Panc1 (cell line): Measurements from ENCODE around the gene BACH2. TPM values are rescaled to one million over a fixed set of nuclear protein-coding genes. Genes with fewer than 3 reads are reported as not detected.

ENCODE experiments used
- ATAC-seq: fragments of 200-7000 bp; cut with Tn5 transposase; 2 replicates; pipeline ENCODE4 v1.9.1; 2020; ENCODE audit warnings: mild to moderate bottlenecking, moderate library complexity
- BruUV-seq: library from RNA; stranded (reverse); fragments of 400-500 nt; replicated peaks from 2 replicates; lab custom pipeline; 2021; lab: Mats Ljungman, UMichigan
- CTCF ChIA-PET: fragments of 300-600 bp; sonication (Branson Sonifier 250); formaldehyde crosslinking; loops from one replicate; lab custom pipeline; 2022; ENCODE audit warnings: antibody characterized with exemption; lab: Charles Lee
- POLR2A ChIA-PET: fragments of 300-600 bp; sonication (Branson Sonifier 250); formaldehyde crosslinking; loops from one replicate; lab custom pipeline; 2022; ENCODE audit warnings: antibody characterized with exemption; lab: Charles Lee
- DNase-seq: peaks from one replicate; pipeline ENCODE4 v3.0.0-alpha.2; 2010; ENCODE audit warnings: low read depth, low spot score
- H3K27ac ChIP-seq: 2 replicates; pipeline ENCODE4 v1.5.1; 2011; ENCODE audit warnings: mild to moderate bottlenecking, low read length, inconsistent platforms
- H3K27me3 ChIP-seq: fragments of 200-500 bp; sonication (Bioruptor generic); 2 replicates; pipeline ENCODE4 v1.6.0; 2014; ENCODE audit warnings: low read length, inconsistent platforms; ENCODE audit not compliant: control insufficient read depth, insufficient read depth
- H3K36me3 ChIP-seq: fragments of 200-500 bp; sonication (Bioruptor generic); 2 replicates; pipeline ENCODE4 v1.5.1; 2014; ENCODE audit warnings: inconsistent platforms, mild to moderate bottlenecking, low read length, moderate library complexity; ENCODE audit not compliant: control insufficient read depth, insufficient read depth
- H3K4me1 ChIP-seq: 2 replicates; pipeline ENCODE4 v1.5.1; 2011; ENCODE audit warnings: inconsistent platforms, mild to moderate bottlenecking, low read length, moderate library complexity; ENCODE audit not compliant: control insufficient read depth, insufficient read depth
- H3K4me3 ChIP-seq, 2 experiments: 2 replicates each; pipeline ENCODE4 v1.5.1; 2011 to 2012; ENCODE audit warnings: low read depth in 2 of 2, low read length in 2 of 2, mild to moderate bottlenecking in 2 of 2, inconsistent platforms in 1 of 2, moderate library complexity in 1 of 2
- H3K9me3 ChIP-seq: fragments of 200-500 bp; sonication (Bioruptor generic); 2 replicates; pipeline ENCODE4 v1.5.1; 2014; ENCODE audit warnings: low read depth, mild to moderate bottlenecking, inconsistent platforms, low read length, moderate library complexity; ENCODE audit not compliant: control insufficient read depth, insufficient read depth
- CTCF ChIP-seq: fragments of 450-650 bp; IDR thresholded peaks from 2 replicates; pipeline ENCODE4 v1.5.1; 2017; ENCODE audit warnings: mild to moderate bottlenecking
- POLR2AphosphoS5 ChIP-seq: IDR thresholded peaks from 2 replicates; pipeline ENCODE4 v1.6.1; 2012; ENCODE audit warnings: mild to moderate bottlenecking, low read depth, low read length, moderate library complexity
- REST ChIP-seq, 2 experiments: IDR thresholded peaks; 2 replicates each; pipeline ENCODE4 v1.6.1; 2011 to 2012; ENCODE audit warnings: low read depth in 2 of 2, control low read depth in 1 of 2, low read length in 1 of 2, mild to moderate bottlenecking in 1 of 2, moderate library complexity in 1 of 2; ENCODE audit not compliant: insufficient read depth in 1 of 2
- SIN3A ChIP-seq: IDR thresholded peaks from 2 replicates; pipeline ENCODE4 v1.6.1; 2012; ENCODE audit warnings: low read depth, mild to moderate bottlenecking, low read length, moderate library complexity, borderline replicate concordance; ENCODE audit not compliant: insufficient read depth
- TCF7L2 ChIP-seq: IDR thresholded peaks from 2 replicates; pipeline ENCODE4 v1.6.1; 2011; ENCODE audit warnings: mild to moderate bottlenecking, low read depth, low read length, inconsistent platforms
- in situ Hi-C: cut with HindIII; loops from 2 replicates; pipeline ENCODE4 v1.10.0; 2016; ENCODE audit warnings: low sequenced_read_pairs, low pct_unique_long_range_greater_than_20kb
- intact Hi-C: fragments of 100-400 bp; cut with micrococcal nuclease; formaldehyde crosslinking; loops from one replicate; pipeline ENCODE4 v1.10.0; 2022; ENCODE audit not compliant: unreplicated experiment
- total RNA-seq: library from RNA; stranded (reverse); gene quantifications from one replicate; pipeline ENCODE4 v1.2.1, GENCODE V29; 2021; ENCODE audit not compliant: unreplicated experiment

BACH2 gene
- total RNA-seq, 1 experiment from 2014 or later: 1.6 TPM

- H3K36me3 ChIP-seq: no peaks in the 10 kb centered on the region
- no peak overlapping the region for H3K27ac ChIP-seq
- ATAC-seq (no peak), DNase-seq (no peak)
- CTCF ChIA-PET: no interaction called here
- POLR2A ChIA-PET: no interaction called here
- no peaks in the 10 kb centered on the region for H3K4me1 ChIP-seq
- intact Hi-C loops (no loop called here), in situ Hi-C loops (no loop called here)
- no peaks in the 10 kb centered on the region for H3K9me3 ChIP-seq
- H3K4me3 ChIP-seq: no peak overlapping the region
- no peak for TF ChIP-seq POLR2AphosphoS5
- no TSS peak for BruUV-seq
- no peaks in the 10 kb centered on the region for H3K27me3 ChIP-seq
Observed at GRCh38 chr6:90195094-90195829, 101.4 kb downstream of the BACH2 start.

- intact Hi-C loops: no loop called here
- DNase-seq: no peak
- ATAC-seq: no peak
- ChIA-PET POLR2A (interaction anchor here (0.5 kb wide), 1 partner anchor 360 kb away, joined by 4 read pairs; no protein-coding TSS in a partner anchor), CTCF (no interaction called here)
- no TSS peak for BruUV-seq
- no peak overlapping the region for H3K27ac ChIP-seq
- no peaks in the 10 kb centered on the region for H3K4me1 ChIP-seq
- H3K27me3 ChIP-seq: no peaks in the 10 kb centered on the region
- in situ Hi-C loops: no loop called here
- no peaks in the 10 kb centered on the region for H3K9me3 ChIP-seq
- no peak for TF ChIP-seq POLR2AphosphoS5
- H3K4me3 ChIP-seq: no peak overlapping the region
- H3K36me3 ChIP-seq: no peaks in the 10 kb centered on the region
Observed at GRCh38 chr6:90194371-90194841, 102.2 kb downstream of the BACH2 start.

- Histone ChIP-seq H3K9me3 (no peaks in the 10 kb centered on the region), H3K27ac (no peak overlapping the region), H3K27me3 (no peaks in the 10 kb centered on the region), H3K36me3 (no peaks in the 10 kb centered on the region), H3K4me3 (no peak overlapping the region), H3K4me1 (no peaks in the 10 kb centered on the region)
- ChIA-PET POLR2A (no interaction called here), CTCF (no interaction called here)
- ATAC-seq (no peak), DNase-seq (no peak)
- TF ChIP-seq SIN3A (no peak), POLR2AphosphoS5 (no peak), REST (IDR thresholded peaks at IDR 0.05; ENCODE audit: insufficient read depth in 1 of 2, low read depth in 2 of 2, low read length in 1 of 2) (no peak), TCF7L2 (no peak), CTCF (no peak)
- BruUV-seq: no TSS peak
- intact Hi-C loops (no loop called here), in situ Hi-C loops (no loop called here)
Observed at GRCh38 chr6:90193359-90193758, 103.3 kb downstream of the BACH2 start.
